Measurements from ENCODE around the gene TCF12. TPM values are rescaled to one million over a fixed set of nuclear protein-coding genes. Genes with fewer than 3 reads are reported as not detected.
"Not testable (repeated sequence)": the region's sequence is repeated elsewhere in the genome, so short reads cannot be mapped to it uniquely, and the experiment has no call there.

TCF12 gene
- total and polyA plus RNA-seq, 4 donors, result 17.8 to 158 (median 64.4) TPM

DNA sequence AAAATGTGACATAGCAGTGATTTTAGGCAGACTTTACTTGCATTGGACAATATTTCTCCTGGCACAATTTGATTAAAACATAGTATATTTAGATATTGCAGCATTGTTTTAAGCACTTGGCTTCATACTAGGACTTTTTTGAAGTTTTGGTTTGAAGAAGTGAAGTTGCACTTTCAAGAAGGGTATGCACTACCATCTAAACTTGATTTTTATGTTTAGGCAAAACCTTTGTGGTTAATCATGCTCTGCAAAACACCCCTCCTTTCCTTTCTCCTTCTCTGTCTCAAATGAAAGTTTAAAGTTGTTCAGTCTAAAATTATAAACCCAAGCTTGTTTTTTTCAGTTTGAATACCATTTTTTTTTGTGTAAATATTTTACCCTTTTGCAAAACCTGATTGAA lies 173.8 kb downstream of the TCF12 start:
- H3K4me3 ChIP-seq (ENCODE audit: low read length in 2 of 2), result no peak overlapping the region
- H3K36me3 ChIP-seq (ENCODE audit: control insufficient read depth in 1 of 2, insufficient read depth in 2 of 2, low read length in 1 of 2), result no peaks in the 10 kb centered on the region
- no peaks in the 10 kb centered on the region for H3K9me3 ChIP-seq (ENCODE audit: control insufficient read depth, low read length)
- intact Hi-C loops (cut with DNase I), result no loop called here
- no peak for DNase-seq
- no peak for ATAC-seq (ENCODE audit: low FRiP score)
- no peak overlapping the region for H3K27ac ChIP-seq (ENCODE audit: low read depth in 1 of 2, low read length in 2 of 2)
- no peaks in the 10 kb centered on the region for H3K27me3 ChIP-seq (ENCODE audit: control insufficient read depth in 1 of 2, insufficient read depth in 2 of 2, low read length in 1 of 2)
- peaks cover 2 to 4% of the 10 kb centered on the region in 2 donors for H3K4me1 ChIP-seq (ENCODE audit: control insufficient read depth in 1 of 2, insufficient read depth in 2 of 2, low read length in 2 of 2)

DNA sequence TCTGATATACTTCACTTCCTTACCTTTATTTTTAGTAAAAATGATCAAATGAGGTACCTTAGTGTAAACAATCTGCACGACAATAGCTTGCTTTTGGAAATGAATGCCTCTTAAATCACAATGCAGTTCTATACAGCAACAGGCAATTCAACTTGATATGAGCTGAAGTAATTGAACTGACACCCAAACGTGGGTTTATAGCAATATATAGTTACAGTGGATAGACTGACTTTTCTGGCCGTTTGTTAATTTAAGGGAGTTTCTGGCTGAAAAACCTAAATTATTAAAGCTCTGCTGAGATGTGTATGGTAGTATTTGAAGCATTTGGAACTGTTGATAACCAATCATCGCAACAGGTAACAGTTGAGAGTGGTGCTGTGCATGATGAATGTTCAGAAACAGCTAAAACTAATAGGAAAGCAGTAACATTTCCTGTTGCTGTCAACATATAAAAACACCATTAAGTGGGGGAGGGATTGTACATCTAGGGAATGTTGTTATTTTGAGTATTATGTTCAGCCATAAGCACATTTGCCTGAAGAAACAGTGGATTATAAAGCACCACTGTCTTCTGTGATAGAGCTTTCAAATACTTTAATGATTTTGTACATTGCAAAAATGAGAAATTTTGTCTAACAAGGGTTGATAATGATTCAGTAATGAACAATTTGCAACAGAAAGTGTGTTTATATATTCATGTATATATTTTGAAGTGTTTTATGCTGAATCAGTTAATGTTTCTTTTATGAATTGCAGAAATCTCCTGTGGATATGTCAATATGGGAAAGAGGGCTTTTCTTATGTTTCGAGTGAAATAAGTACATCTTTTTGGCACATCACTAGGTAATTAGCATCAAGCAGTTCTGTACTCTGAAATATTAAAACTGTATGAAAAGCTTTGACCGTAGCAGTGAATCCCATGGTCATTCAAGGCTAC lies 176.1 kb downstream of the TCF12 start:
- Histone ChIP-seq H3K27me3 (ENCODE audit: control insufficient read depth in 1 of 2, insufficient read depth in 2 of 2, low read length in 1 of 2) (no peaks in the 10 kb centered on the region), H3K9me3 (ENCODE audit: control insufficient read depth, low read length) (no peaks in the 10 kb centered on the region), H3K4me3 (ENCODE audit: low read length in 2 of 2) (no peak overlapping the region), H3K27ac (ENCODE audit: low read depth in 1 of 2, low read length in 2 of 2) (no peak overlapping the region), H3K4me1 (ENCODE audit: control insufficient read depth in 1 of 2, insufficient read depth in 2 of 2, low read length in 2 of 2) (peaks cover 0 to 4% of the 10 kb centered on the region in 2 donors), H3K36me3 (ENCODE audit: control insufficient read depth in 1 of 2, insufficient read depth in 2 of 2, low read length in 1 of 2) (no peaks in the 10 kb centered on the region)
- ATAC-seq (ENCODE audit: low FRiP score) (no peak), DNase-seq (no peak)
- intact Hi-C loops (cut with DNase I), result no loop called here
- WGBS, 2 donors, result 78 to 85% methylated on average over 6 of the region's 6 CpGs

GRCh38 chr15:57095896-57096295 lies 177.5 kb downstream of the TCF12 start:
- 68 to 73% methylated on average over 4 of the region's 4 CpGs for WGBS, 2 donors
- no peak for ATAC-seq (ENCODE audit: low FRiP score)
- Histone ChIP-seq H3K27me3 (ENCODE audit: control insufficient read depth in 1 of 2, insufficient read depth in 2 of 2, low read length in 1 of 2) (no peaks in the 10 kb centered on the region), H3K9me3 (ENCODE audit: control insufficient read depth, low read length) (no peaks in the 10 kb centered on the region), H3K36me3 (ENCODE audit: control insufficient read depth in 1 of 2, insufficient read depth in 2 of 2, low read length in 1 of 2) (no peaks in the 10 kb centered on the region), H3K27ac (ENCODE audit: low read depth in 1 of 2, low read length in 2 of 2) (no peak overlapping the region), H3K4me3 (ENCODE audit: low read length in 2 of 2) (no peak overlapping the region), H3K4me1 (ENCODE audit: control insufficient read depth in 1 of 2, insufficient read depth in 2 of 2, low read length in 2 of 2) (peaks cover 0 to 4% of the 10 kb centered on the region in 2 donors)
- intact Hi-C loops (cut with DNase I), result no loop called here
- DNase-seq, result no peak

DNA sequence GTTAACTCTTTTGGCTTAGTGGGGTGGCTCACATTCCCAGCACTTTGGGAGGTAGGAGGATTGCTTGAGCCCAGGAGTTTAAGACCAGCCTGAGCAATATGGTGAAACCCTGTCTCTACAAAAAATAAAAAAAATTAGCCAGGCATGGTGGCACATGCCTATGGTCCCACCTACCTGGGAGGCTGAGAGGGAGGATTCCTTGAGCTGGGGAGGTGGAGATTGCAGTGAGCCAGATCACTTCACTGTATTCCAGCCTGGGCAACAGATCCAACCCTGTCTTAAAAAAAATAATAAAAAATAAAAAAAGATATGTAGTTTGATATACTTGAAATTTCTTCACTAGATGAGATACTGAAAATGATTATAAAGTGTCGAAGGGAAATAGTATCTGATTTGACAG lies 178.8 kb downstream of the TCF12 start:
- 95 to 96% methylated on average over 1 of the region's 1 CpG for WGBS, 2 donors
- Histone ChIP-seq H3K27ac (ENCODE audit: low read depth in 1 of 2, low read length in 2 of 2) (no peak overlapping the region), H3K4me1 (ENCODE audit: control insufficient read depth in 1 of 2, insufficient read depth in 2 of 2, low read length in 2 of 2) (peaks cover 0 to under 1% of the 10 kb centered on the region in 2 donors), H3K9me3 (ENCODE audit: control insufficient read depth, low read length) (no peaks in the 10 kb centered on the region), H3K4me3 (ENCODE audit: low read length in 2 of 2) (no peak overlapping the region), H3K36me3 (ENCODE audit: control insufficient read depth in 1 of 2, insufficient read depth in 2 of 2, low read length in 1 of 2) (no peaks in the 10 kb centered on the region), H3K27me3 (ENCODE audit: control insufficient read depth in 1 of 2, insufficient read depth in 2 of 2, low read length in 1 of 2) (no peaks in the 10 kb centered on the region)
- DNase-seq (no peak), ATAC-seq (ENCODE audit: low FRiP score) (no peak)
- intact Hi-C loops (cut with DNase I), result no loop called here

- H3K27ac ChIP-seq (ENCODE audit: low read depth in 1 of 2, low read length in 2 of 2); intact Hi-C loops (cut with DNase I); H3K4me3 ChIP-seq (ENCODE audit: low read length in 2 of 2); H3K9me3 ChIP-seq (ENCODE audit: control insufficient read depth, low read length); H3K36me3 ChIP-seq (ENCODE audit: control insufficient read depth in 1 of 2, insufficient read depth in 2 of 2, low read length in 1 of 2); H3K27me3 ChIP-seq (ENCODE audit: control insufficient read depth in 1 of 2, insufficient read depth in 2 of 2, low read length in 1 of 2); H3K4me1 ChIP-seq (ENCODE audit: control insufficient read depth in 1 of 2, insufficient read depth in 2 of 2, low read length in 2 of 2); DNase-seq; ATAC-seq (ENCODE audit: low FRiP score): not testable (repeated sequence)
- 85 to 87% methylated on average over 4 of the region's 4 CpGs for WGBS, 2 donors
These were observed 179.6 kb downstream of the TCF12 start for GRCh38 chr15:57097919-57098543.

GRCh38 chr15:57098896-57099295 lies 180.5 kb downstream of the TCF12 start:
- intact Hi-C loops (cut with DNase I), result no loop called here
- 66 to 69% methylated on average over 2 of the region's 2 CpGs for WGBS, 2 donors
- Histone ChIP-seq H3K27me3 (ENCODE audit: control insufficient read depth in 1 of 2, insufficient read depth in 2 of 2, low read length in 1 of 2) (no peaks in the 10 kb centered on the region), H3K4me3 (ENCODE audit: low read length in 2 of 2) (no peak overlapping the region), H3K4me1 (ENCODE audit: control insufficient read depth in 1 of 2, insufficient read depth in 2 of 2, low read length in 2 of 2) (no peaks in the 10 kb centered on the region), H3K36me3 (ENCODE audit: control insufficient read depth in 1 of 2, insufficient read depth in 2 of 2, low read length in 1 of 2) (no peaks in the 10 kb centered on the region), H3K9me3 (ENCODE audit: control insufficient read depth, low read length) (no peaks in the 10 kb centered on the region), H3K27ac (ENCODE audit: low read depth in 1 of 2, low read length in 2 of 2) (no peak overlapping the region)
- ATAC-seq (ENCODE audit: low FRiP score), result no peak
- no peak for DNase-seq

DNA sequence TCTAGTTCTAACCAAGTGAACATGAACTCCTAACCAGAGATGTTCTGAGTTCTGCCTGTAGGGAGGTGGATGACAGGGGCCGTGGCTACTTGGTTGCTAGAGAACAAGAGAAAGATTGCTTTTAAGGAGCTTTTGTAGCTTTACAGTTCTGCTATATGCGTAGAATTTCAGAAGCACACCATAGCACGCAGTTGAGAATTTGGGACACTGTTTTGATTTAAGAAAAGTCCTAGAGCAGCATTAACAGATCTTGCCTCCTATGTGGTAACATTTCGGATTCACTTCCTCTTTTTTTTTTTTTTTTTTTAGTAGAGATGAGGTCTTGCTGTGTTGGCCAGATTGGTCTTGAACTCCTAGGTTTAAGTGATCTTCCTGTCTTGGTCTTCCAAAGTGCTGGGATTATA lies 181.7 kb downstream of the TCF12 start:
- Histone ChIP-seq H3K36me3 (ENCODE audit: control insufficient read depth in 1 of 2, insufficient read depth in 2 of 2, low read length in 1 of 2) (no peaks in the 10 kb centered on the region), H3K27me3 (ENCODE audit: control insufficient read depth in 1 of 2, insufficient read depth in 2 of 2, low read length in 1 of 2) (no peaks in the 10 kb centered on the region), H3K4me3 (ENCODE audit: low read length in 2 of 2) (no peak overlapping the region), H3K4me1 (ENCODE audit: control insufficient read depth in 1 of 2, insufficient read depth in 2 of 2, low read length in 2 of 2) (no peaks in the 10 kb centered on the region), H3K27ac (ENCODE audit: low read depth in 1 of 2, low read length in 2 of 2) (no peak overlapping the region), H3K9me3 (ENCODE audit: control insufficient read depth, low read length) (no peaks in the 10 kb centered on the region)
- no peak for ATAC-seq (ENCODE audit: low FRiP score)
- 96 to 99% methylated on average over 4 of the region's 4 CpGs for WGBS, 2 donors
- no peak for DNase-seq
- intact Hi-C loops (cut with DNase I), result no loop called here

DNA sequence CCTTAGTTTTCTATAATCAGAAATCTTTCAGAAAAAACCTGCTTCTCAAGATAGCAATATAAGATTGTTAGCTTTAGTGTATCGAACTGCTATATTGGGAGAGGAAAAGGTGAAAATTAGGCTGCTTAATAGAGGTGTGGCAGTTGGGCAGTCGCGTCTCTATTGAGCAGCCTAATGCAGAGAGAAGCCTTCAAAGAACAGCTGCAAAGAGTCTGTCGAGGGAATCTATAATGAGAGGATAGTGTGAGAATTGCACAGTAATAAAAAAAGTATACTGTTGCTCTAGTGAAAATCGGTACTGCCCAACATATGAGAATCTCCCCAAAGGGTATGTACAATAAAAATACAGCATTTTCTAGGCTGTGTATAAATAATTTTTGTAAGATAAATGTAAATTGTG lies 184.4 kb downstream of the TCF12 start:
- intact Hi-C loops (cut with DNase I), result no loop called here
- Histone ChIP-seq H3K27ac (ENCODE audit: low read depth in 1 of 2, low read length in 2 of 2) (no peak overlapping the region), H3K27me3 (ENCODE audit: control insufficient read depth in 1 of 2, insufficient read depth in 2 of 2, low read length in 1 of 2) (no peaks in the 10 kb centered on the region), H3K36me3 (ENCODE audit: control insufficient read depth in 1 of 2, insufficient read depth in 2 of 2, low read length in 1 of 2) (no peaks in the 10 kb centered on the region), H3K4me1 (ENCODE audit: control insufficient read depth in 1 of 2, insufficient read depth in 2 of 2, low read length in 2 of 2) (no peaks in the 10 kb centered on the region), H3K9me3 (ENCODE audit: control insufficient read depth, low read length) (no peaks in the 10 kb centered on the region), H3K4me3 (ENCODE audit: low read length in 2 of 2) (no peak overlapping the region)
- ATAC-seq (ENCODE audit: low FRiP score) (no peak), DNase-seq (no peak)
- WGBS, 2 donors, result 84 to 88% methylated on average over 5 of the region's 5 CpGs

GRCh38 chr15:57108296-57108695 lies 189.9 kb downstream of the TCF12 start:
- H3K27me3 ChIP-seq (ENCODE audit: control insufficient read depth in 1 of 2, insufficient read depth in 2 of 2, low read length in 1 of 2), result no peaks in the 10 kb centered on the region
- H3K9me3 ChIP-seq (ENCODE audit: control insufficient read depth, low read length), result no peaks in the 10 kb centered on the region
- DNase-seq (no peak), ATAC-seq (ENCODE audit: low FRiP score) (no peak)
- H3K4me1 ChIP-seq (ENCODE audit: control insufficient read depth in 1 of 2, insufficient read depth in 2 of 2, low read length in 2 of 2), result no peaks in the 10 kb centered on the region
- no peak overlapping the region for H3K4me3 ChIP-seq (ENCODE audit: low read length in 2 of 2)
- H3K27ac ChIP-seq (ENCODE audit: low read depth in 1 of 2, low read length in 2 of 2), result no peak overlapping the region
- intact Hi-C loops (cut with DNase I), result no loop called here
- WGBS, 2 donors, result 96 to 99% methylated on average over 2 of the region's 2 CpGs
- no peaks in the 10 kb centered on the region for H3K36me3 ChIP-seq (ENCODE audit: control insufficient read depth in 1 of 2, insufficient read depth in 2 of 2, low read length in 1 of 2)
